ENCODE results near the gene PTGES3.

PTGES3 gene

DNA sequence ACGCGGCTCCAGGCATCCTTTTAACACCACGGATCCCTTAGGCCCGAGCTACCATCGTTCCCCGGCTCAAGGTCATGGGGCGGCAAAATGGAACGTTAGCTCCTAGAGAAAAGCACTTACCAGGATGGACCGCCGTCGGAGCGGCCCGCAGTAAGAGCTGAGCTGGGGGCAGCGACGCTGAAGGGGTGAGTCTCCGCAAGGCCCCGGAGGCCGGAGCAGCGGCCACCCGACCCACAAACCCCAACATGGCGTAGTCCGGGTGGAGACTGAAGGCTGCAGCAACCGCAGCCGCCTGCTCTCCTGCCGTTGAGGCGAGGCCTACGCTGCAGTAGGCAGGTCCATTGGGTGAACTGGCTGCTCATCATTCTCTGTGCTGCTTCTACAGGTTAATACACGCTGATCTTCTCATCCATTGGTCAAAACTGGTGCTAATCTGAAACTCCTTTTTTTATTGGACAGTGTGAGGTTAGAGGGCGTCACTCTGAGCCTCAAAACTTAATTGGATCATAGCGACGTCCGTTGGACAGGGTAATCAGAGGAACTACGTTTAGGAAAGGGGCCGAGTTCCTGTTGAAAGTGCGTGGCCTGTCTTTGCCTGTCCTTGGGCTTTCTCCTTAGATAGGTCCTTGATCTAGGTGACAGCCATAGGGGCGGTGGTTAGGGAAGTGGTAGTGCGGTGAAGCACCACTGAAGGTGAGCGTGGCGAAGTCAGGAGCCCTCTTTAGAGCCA is 42.2 kb downstream of the PTGES3 start, which contains the start of gene ATP5F1B:
Gene ATP5F1B (minus strand): TSS at position 268 of the 730 bp plus-strand sequence. CDS start 21 bp downstream, at position 247.
- DNase-seq = peak; percentile 100

- DNase-seq = peak; percentile 12
Observed at GRCh38 chr12:56645201-56645716, 42.8 kb downstream of the PTGES3 start.

DNA sequence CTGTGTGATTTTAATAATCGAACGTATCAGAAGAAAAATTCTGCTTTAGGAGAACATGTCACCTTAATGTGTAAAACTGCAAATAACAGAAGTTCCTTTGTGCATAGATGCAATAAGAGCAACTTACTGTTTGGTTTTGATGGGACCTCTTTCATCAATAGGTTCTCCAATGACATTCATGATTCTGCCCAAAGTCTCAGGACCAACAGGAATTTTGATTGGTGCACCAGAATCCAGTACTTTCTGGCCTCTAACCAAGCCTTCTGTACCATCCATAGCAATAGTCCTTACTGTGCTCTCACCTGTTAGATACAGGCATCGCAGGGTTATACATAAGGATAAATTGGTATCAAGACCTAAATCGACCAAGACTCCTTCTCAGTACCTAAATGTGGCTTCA is 43.4 kb downstream of the PTGES3 start:
- no peak for DNase-seq

GRCh38 chr12:56641219-56641618 is 46.9 kb downstream of the PTGES3 start:
- peak; percentile 43 for DNase-seq

DNA sequence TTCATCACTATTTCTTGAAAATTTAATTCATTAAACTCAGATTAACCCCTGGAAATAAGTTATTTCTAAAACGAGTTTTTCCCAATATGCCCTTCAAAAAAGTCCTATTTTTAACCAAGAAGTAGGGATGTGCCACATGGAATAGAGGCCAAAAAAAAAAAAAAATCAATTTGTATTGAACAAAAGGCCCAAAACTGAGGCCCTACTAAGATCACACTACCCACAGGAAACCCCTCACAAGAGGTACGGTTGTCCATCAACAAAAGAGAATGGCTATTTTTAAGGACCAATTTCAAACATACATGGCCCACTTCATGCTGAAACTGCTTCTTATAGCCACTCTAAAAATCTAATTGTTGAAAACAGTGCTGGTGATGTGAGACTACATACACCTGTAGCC is 50.5 kb downstream of the PTGES3 start:
- DNase-seq = no peak

DNA sequence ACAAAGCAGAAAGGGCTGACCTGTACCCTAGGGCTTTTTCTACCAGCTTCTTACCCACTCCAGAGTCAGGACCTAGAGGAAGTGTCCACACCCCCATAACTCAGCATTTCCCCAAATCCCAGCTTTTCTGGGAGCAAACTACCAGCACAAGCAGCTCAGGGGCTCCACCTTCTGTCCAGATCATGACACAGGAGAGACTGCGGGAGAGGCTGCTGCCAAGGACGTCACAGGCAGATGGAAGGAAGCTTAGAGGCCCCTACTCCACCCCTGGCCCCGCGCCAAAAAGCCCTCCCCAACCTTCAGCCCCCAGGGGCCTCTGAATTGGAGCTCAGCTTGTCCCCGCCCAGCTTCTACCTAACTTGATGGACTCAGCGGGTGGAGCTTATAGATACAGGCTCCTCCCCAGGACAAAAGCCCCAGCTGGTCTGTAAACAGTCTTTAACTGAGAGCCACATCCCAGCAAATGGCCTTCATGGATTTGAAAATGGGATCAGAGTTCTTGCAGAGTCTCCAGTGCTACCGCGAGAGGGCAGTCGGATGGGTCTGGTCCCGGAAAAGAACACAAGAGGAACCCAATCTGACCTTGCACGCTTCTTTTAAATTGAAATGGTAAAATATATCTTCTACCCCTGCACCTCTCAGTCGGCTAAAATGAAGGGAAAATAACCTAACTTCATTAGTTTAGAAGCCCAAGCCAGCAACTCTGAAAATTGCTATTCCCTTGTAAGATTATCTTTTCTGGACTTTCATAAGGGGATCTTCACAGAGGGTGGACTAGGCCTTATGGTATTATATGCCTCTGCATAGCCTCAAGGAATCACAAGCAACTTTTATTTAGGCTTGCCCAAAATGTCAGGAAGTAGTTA is 51.2 kb downstream of the PTGES3 start:
- peak; percentile 90 for DNase-seq

GRCh38 chr12:56635806-56636674 is 52.0 kb downstream of the PTGES3 start:
- peak; percentile 88 for DNase-seq

DNA sequence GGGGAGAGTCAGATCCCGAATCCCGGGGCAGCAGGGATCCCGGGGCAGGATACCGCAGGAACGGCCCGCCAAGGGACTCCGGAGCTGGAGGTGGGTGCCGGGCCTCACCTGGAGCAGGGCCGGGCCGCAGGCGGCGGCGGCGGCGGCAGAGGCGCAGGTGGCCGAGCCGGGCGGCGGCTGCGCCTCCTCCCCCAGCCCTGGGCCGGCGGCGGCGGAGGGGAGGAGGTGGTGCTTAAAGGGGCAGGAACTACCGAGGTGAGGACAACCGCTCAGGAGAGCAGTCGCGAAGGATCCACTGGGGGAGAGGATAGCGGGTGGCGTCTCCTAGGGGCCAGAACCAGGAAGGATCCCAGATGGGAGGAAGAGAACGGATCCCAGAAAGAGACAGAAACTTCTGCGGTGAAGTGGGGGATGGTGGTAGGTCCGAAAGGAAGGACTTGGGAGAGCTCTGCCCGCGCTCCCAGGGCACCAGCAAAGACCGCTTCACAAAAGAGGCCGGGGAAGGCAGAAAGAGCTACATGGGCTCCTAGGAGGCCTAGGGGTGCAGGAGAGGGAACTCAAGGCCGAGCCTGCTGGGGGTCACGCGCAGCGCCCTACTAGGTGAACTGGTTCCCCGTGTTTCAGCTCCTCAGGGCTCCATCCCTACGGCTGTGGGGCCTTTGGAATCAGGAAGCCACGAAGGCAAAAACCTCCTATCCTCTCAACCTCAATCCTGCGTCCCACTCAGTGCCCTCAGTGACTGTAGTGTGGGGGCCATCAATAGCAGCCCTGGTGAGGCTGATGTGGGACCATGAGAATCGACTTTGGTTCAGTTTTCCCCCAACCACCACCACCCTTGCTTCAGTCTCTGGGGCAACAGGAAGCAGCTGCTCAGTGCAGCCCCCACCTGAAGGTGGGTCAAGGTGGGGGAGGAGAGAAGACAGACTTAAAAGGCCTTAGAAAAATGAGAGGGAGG is 53.0 kb downstream of the PTGES3 start:
- peak; percentile 62 for DNase-seq

DNA sequence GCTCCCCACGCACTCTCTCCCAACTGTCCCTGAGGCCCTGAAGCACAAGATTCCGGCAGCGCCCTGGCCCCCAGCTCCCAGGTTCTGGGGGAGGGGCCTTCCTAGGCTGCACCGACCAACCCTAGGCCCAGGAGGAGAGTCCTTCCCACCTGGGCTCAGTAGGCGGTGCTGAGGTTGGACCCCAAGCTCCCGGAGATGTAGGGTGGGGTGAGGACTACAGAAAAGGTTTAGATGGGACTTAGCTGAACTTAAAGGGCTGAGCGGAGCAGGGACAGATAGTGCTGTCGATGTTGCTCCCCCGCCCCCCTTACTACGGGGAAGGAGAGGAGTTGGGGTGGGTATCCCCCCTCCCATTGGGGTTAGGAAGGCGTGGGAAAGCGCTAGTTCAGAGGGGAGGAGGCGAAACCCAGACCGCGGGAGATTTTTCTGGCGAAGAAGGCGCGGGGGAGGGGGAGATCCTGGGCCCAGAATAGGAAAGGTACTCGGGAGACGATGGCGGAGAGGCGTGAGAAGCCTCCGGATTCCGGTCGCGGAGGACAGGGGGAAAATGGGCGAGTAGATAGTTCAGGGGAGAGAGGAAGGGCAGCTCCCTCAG is 53.7 kb downstream of the PTGES3 start:
- no peak for DNase-seq

DNA sequence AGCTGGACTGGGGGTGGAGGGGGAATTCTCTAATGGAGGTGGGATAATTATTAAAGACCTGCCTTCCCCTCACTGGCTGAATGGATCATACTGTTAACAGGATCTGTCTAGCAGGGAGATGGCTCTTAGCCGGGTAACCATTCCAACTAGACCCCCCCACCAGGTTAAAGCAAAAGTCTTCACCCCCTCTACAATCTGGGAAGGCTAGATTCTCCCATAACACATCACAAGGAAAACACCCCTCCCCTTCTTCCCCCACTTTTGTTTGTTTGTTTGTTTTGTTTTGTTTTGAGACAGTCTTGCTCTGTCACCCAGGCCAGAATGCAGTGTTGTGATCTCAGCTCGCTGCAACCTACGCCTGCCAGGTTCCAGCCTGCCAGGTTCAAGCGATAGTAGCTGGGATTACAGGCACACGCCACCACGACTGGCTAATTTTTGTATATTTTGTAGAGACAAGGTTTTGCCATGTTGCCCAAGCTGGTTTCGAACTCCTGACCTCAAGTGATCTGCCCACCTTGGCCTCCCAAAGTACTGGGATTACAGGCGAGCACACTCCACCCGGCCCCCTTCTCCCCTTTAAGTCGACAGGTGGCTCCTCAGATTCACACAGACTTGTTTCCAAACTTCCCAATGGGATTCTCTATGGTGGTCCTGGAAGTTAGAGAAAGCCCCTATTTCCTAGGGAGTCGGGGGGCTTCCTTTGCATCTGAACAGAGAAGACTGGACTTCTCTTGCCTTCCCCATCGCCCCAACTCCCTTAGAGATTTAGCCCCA is 54.4 kb downstream of the PTGES3 start:
- DNase-seq = no peak

DNA sequence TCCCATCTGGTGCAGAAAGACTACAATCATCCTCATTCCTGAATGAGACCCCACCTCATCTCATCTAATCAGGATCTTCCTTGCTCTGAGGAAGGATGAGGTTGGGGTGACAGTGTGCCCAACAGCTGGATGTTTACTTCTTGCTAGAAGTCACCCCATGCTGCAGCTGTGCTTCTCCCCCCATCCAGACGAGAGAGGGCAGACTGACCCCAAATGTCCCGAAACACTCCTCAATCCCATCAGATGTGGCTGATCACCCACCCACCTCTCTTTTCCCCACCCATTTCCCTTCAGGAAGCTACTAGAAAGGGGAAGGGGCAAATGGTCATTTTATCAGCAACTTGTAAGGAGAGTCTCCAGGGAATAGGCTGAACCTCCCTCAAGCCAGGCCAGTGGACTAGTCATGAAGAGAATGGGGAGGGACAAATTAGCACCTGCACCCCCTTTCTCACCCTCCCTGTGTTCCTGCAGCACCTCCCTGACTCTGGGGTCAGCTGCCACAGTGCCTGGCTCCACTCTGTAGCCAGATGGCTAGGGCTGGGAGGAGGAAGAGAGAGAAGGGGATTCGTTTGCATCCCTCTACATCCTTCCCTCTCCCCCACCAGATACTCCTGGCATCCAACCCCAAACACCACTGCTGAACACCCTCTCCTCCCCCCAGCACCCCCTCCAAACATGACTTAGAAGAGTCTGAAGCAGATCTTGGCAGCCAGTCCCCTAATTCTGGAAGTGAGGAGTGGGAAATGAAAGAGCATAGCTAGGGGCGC is 55.2 kb downstream of the PTGES3 start:
- DNase-seq = no peak

GRCh38 chr12:56631790-56632700 is 56.0 kb downstream of the PTGES3 start:
- peak; percentile 80 for DNase-seq

GRCh38 chr12:56630180-56630632 is 57.9 kb downstream of the PTGES3 start, which contains the start of gene BAZ2A:
BAZ2A (minus strand) TSS chr12:56630326; CDS start chr12:56617530, 12,796 bp downstream.
- peak; percentile 86 for DNase-seq

- DNase-seq = peak; percentile 49
Observed at GRCh38 chr12:56629459-56630179, 58.5 kb downstream of the PTGES3 start.

DNA sequence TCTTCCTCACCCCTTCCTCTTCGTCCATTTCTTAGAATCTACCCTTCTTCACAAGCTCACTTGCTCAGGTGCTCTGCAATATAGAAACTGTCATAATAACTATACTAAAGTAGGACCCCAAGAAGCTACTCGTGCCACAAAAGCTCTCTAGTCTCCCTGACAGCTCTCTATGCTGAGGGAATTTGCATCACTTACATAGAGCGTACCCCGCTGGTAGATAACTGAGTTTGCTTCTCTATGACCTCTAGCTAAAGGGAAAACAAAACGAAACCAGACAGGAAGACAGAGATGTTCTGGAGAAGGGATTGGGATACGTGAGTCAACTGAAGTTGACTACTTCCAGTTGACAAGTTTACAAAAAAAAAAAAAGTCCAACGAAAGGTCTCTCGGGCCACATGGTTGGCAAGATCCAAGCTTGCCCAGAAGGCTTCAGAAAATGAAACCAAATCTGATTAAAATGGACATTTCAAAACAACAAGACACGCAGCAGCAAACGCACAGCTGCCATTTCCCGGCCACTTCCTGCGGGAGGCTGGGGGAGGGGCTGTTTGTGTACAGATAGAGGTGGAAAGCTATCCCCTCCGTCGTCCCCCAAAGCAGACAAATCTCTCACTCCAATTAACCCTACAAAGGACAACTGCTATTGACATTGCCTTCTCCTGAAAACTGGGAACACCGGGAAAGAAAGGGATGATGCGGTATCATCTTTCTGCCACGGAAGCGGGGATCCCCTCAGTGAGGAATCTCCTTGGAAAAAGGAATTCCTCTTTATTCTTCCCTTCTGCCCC is 59.2 kb downstream of the PTGES3 start:
- peak; percentile 91 for DNase-seq

- DNase-seq = no peak
Observed at GRCh38 chr12:56626701-56627100, 61.4 kb downstream of the PTGES3 start.

GRCh38 chr12:56622535-56622934 is 65.5 kb downstream of the PTGES3 start:
- no peak for DNase-seq
